ENCODE measurements around the gene TMEM132D. TPM values are rescaled to one million over a fixed set of nuclear protein-coding genes. Genes with fewer than 3 reads are reported as not detected.

Gene TMEM132D
- polyA plus RNA-seq, 4 donors: 0.90 to 2.1 (median 1.4) TPM

DNA sequence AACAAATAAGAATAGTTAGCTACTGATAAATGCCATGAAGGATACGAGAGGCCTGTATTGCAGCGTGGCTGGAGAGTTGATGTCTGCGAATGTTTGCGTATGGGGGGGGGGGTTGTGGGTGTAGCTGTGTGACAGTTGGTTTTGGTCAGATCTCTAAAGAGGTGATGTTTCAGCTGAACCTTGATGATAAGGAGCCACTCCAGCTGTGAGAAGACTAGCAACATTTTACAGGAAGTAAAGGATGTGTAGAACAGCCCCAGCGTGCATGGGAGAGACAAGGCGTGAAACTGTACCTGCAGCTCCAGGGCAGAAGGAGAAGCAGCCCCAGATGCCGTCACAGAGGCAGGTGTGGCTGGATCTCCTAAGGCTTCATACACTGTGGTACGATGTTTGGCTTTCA is 416.9 kb downstream of the TMEM132D start:
- DNase-seq (ENCODE audit: low read depth in 4 of 4, low spot score in 3 of 4): no peak

DNA sequence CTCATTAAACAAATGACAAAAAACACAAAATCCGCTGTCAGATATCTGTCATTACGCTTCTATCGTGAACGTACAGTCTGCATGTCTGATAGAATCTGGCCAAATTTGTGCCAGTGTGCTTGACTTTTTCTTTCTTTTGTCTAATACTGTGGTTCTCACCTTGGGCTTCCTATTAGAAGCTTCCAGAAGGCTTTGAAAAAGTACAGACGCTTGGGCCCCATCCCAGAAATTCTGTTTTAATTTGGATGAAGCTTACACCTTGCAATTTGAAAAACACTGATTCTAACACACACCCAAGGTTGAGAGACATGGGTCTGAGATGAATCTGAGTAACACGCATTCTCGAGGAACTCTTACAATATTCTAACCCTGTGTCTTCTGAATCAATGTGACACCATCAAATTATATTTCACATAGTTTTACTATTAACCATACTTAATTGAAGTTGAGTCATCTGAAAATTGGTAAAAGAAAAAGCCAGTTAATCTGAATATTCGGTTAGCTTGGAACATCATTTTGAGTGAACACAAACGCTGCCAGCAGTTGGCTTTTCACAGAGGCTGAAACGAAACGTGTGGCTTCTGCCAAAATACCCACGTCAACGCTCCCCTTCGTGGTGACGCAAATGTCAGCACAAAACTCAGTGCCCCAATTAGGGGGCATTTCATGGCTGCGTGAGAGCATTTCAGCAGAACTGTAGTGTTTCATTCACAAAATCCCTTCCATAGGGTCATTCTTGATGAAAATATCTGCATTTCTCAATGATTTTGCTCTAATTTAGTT is 420.5 kb downstream of the TMEM132D start:
- DNase-seq (ENCODE audit: low read depth in 4 of 4, low spot score in 3 of 4): no peak

DNA sequence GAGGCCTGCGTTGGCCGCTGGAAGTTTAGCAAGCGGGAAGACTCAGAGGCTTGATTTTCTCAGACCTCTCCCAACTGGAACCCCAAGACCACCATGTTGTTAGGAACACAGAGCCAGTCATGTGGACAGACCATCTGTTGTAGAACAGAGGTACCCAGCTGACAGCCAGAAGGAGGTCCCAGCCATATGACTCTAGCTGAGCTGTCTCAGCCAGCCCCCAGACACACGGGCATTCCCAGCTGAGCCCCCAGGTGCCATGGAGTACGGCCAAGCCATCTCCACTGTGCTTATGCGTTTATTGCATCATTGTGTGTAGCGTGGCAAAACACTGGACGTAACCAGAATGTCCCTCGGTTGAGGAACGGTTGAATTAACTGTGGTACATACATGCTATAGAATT is 421.9 kb downstream of the TMEM132D start:
- DNase-seq (ENCODE audit: low read depth in 4 of 4, low spot score in 3 of 4): no peak

DNA sequence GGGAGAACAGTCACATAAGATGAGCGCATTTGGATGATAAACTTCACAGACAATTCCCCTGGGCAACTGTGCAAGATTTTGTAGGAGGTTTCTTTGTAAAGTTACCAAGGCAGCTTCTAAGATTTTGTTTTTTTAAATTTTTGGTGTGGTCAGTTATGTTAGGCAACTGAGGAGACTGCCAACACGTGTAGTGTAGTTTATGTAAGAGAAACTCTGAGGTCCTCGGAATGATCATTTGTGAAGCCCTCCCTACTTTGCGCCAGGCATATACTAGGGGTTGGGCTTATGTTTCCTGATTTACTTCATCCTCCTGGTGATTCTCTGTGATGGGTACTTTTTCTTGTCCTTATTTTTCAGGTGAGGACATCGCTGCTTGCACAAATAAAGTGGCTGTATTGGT is 433.6 kb downstream of the TMEM132D start:
- no peak for DNase-seq (ENCODE audit: low read depth in 4 of 4, low spot score in 3 of 4)

DNA sequence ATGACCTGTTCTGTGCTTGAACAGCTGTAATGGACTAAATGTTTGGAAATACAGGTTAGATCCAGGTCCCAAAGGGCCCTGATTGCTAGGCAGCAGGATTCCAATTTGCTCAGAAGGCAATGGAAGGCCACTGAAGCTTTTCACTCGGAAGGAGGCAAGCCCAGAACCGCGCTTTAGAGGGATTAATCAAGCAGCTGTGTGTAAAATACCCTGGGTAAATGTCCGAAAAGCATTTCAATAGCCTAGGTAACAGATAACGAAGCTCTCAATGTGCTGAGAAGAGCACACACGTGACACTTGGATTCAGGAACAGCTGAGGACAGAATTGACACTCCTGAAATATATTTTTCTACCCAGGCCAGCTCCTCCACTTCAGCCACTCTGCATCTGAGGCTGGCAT is 436.1 kb downstream of the TMEM132D start:
- DNase-seq (ENCODE audit: low read depth in 4 of 4, low spot score in 3 of 4): no peak

DNA sequence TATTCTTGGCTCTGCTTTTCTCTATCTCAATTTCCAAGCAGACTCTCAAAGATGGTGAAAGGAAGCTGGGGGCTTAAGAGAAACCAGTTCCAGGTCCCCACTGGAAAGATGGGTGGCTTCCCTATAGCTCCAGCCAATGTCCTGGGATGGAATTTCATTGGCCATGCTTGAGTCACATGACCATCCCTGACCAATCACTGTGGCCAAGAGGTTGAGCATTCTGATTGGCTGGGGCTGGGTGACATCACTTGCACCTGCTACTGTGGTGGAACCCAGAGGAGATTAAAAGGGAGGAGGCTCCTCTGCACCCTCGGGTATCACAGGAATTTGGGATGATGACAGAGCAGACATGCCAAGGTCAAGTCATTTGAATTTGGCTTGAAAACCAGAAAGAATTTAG is 436.5 kb downstream of the TMEM132D start:
- DNase-seq (ENCODE audit: low read depth in 4 of 4, low spot score in 3 of 4): no peak

DNA sequence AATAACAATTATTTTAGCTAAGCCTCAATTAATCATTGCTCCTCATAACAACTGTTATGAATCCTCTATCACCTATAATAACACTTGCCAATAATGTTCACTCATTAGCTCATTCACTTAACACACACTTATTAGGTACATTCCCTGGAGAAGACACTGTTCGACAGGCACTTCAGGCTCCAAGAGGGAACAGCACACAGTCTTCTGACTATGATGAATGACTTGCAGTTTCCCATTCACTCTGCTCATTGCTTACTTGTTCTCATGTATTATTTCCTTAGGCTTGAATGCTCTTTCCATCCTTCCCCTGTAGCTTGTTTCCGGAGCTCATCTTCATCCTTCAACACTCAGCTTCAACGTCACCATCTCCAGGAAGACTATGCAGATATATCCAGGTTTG is 437.3 kb downstream of the TMEM132D start:
- no peak for DNase-seq (ENCODE audit: low read depth in 4 of 4, low spot score in 3 of 4)

DNA sequence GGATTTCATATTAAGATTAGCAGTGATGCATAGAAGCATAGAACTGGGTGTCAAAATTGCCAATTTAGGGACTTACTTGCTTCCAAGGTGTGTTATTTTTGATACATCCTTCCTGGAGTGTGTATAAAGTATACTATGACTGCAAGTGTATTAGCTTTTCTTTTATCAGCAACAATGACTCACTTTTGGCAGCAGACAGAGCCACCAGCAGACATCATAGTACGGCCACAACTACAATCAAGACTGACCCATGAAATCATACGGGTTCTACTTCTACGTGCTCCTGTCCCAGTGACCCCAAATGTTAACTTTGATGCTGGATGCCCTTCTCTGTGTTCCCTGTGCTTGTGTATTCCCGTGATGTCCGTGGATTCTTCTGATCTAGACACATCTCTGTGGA is 443.9 kb downstream of the TMEM132D start:
- no peak for DNase-seq (ENCODE audit: low read depth in 4 of 4, low spot score in 3 of 4)

DNA sequence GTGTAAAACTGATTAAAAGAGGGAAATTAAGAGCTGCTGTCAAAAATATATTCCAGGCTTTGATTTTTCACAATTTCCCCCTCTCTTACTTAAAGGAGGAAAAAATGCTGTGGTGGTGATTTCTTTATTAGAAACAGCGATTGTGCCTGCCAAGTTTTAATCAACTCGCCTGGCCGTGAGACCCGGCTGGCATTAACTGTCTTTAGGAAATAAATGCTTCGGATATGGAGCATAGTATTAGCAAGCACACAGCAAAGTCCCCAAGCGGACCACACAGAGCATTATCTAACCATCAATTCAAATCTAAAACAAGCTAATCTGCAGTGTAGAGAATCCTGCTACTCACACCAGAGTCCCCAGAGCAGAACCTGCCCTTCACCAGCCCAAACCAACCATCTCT is 457.1 kb downstream of the TMEM132D start:
- DNase-seq (ENCODE audit: low read depth in 4 of 4, low spot score in 3 of 4): no peak

DNA sequence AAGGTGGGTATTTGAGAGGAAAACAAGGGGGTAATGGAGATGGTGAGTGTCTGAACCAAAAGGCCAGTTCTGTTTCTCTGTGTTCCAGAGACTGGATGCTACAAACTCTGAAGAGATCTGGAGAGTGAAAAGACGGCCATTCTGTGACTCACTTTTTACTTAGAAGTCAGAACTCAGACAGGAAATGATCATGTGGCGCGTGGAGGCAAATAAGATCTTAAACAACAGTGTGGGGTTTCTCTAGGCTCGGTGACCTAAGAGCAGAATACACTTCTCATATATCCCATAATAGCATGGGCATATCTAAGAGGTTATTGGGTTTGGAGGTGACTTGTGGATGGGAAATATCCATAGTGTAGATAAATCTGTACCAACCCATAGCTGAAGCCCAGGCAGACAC is 463.5 kb downstream of the TMEM132D start:
- DNase-seq (ENCODE audit: low read depth in 4 of 4, low spot score in 3 of 4): no peak

DNA sequence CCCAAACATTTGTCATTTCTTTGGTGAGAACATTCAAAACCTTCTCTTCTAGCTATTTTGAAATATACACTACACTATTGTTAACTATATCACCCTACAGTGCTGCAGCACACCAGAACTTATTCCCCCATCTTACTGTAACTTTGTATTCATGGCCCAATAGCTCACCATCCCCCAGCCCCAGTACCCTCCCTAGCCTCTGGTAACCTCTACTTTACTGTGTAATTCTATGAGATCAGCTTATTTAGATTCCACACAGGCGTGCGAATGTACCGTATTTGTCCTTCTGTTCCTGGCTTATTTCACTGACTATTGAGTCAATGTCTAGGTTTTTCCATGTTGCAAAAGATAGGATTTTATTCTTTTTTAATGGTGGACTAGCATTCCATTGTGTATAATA is 469.0 kb downstream of the TMEM132D start:
- DNase-seq (ENCODE audit: low read depth in 4 of 4, low spot score in 3 of 4): no peak

DNA sequence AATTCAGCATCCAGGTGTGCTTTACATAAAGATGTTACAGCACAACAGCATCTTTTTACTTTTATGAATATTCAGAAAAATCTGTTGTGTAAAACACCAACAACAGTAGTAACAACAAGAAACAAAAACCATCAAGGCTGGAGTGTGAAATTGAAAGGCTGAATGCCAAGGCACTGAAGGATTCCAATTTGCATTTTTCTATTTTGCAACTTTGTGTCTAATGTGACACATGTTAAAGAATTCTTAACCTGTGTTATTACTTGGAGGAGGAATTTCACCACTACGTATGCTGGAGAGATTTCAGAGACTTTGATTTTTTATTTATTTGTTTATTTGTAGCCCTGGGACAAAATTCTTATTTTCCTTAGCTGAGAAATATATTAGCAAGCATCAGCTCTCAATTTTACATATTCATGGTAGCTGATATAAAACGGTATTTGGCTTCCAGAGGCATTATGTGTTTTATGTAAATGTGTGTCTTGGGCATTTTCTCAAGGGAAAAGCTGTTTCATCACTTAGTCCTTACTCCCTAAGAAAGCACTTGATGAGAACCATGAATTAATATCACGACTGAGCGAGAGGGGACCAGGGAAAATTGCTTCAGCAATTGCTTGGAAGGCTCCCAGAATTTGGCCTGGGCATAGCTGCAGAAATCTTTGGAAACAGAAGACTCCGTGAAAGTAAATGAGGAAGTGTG is 475.4 kb downstream of the TMEM132D start:
- no peak for DNase-seq (ENCODE audit: low read depth in 4 of 4, low spot score in 3 of 4)

DNA sequence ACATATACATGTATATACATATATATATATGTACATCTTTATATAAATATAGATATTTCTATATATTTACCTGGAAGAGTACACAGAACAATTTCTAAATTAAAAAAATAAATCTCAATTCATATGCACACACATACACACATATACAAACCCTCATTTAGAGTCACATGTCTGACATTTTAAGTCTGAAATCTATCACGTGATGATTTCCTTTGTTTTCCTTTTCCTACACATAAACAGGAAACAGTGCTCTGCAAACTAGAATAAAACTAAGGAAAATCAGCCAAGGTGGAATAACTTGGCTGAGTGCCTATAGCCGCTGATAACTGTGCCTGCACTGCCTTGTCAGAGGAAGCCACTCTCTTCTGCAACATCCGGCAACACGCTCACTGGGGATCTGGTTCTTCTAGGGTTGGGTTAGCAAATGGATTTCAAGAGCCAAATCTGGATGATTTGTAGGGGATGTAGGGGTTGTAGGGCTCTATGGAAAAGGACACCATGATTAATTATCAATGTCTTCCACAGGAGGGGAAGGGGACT is 480.7 kb downstream of the TMEM132D start:
- no peak for DNase-seq (ENCODE audit: low read depth in 4 of 4, low spot score in 3 of 4)

DNA sequence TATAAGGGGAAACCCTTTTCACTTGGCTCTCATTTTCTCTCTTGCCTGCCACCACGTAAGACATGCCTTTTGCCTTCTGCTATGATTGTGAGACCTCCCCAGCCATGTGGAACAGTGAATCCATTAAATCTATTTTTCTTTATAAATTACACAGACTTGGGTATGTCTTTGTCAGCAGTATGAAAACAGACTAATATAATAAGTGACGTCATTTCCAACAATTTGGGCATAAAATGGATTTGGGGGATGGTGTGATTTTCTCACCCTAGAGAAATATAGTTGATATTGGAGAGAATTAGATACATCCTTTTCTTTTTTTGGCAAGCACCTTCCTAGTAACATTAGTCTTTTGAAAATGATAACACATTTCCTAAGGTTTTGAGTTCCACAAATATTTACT is 490.5 kb downstream of the TMEM132D start:
- no peak for DNase-seq (ENCODE audit: low read depth in 4 of 4, low spot score in 3 of 4)

DNA sequence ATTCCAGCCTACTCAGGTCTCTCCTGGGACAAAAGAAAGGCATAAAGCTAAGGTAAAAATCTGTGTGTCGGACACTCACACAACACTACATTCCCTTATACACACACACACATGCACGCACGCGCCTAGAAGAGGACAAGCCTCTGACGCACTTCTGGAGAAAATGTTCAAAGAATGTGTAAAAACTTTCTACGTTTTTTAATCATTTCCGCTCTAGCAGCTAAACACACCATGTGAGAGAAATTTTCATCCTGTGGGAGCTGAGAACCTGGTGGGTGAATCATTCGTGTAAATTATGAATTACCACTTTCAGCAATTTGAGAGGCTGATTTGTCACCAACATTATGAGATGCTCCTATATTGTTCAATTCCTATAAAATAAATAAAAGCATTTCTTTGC is 494.5 kb downstream of the TMEM132D start:
- no peak for DNase-seq (ENCODE audit: low read depth in 4 of 4, low spot score in 3 of 4)

DNA sequence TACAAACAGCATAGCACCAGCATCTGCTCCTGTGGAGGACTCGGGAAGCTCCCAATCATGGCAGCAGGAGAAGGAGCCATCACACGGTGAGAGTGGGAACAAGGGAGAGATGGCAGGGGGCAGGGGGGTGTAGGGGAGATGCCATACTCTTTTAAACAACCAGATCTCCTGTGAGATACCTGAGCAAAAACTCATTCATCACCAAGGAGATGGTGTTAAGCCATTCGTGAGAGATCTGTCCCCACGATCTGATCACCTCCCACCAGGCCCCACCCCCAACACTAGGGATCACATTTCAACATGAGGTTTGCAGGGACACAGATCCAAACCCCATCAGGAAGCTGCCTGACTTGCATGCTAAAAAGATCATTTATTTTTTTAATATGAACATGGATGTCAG is 499.3 kb downstream of the TMEM132D start:
- DNase-seq (ENCODE audit: low read depth in 4 of 4, low spot score in 3 of 4): no peak

DNA sequence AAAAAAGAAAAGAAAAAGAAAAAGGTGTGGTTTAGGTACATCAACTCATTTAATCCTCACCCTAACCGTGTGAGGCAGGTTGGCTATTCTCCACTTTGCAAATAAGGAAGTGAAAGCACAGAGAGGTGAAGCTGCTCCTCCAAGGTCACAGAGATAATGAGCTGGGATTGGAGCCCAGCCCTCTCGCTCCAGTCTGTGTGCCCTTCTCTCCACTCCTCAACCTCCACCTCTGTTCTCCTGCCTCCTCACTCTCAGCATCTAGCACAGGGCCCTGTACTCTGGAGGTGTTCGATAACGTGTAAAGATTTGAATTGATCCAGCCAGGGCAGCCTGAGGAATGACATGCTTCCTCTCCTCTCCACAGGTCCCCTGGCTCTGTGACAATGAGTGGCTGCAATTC is 502.3 kb downstream of the TMEM132D start:
- no peak for DNase-seq (ENCODE audit: low read depth in 4 of 4, low spot score in 3 of 4)

DNA sequence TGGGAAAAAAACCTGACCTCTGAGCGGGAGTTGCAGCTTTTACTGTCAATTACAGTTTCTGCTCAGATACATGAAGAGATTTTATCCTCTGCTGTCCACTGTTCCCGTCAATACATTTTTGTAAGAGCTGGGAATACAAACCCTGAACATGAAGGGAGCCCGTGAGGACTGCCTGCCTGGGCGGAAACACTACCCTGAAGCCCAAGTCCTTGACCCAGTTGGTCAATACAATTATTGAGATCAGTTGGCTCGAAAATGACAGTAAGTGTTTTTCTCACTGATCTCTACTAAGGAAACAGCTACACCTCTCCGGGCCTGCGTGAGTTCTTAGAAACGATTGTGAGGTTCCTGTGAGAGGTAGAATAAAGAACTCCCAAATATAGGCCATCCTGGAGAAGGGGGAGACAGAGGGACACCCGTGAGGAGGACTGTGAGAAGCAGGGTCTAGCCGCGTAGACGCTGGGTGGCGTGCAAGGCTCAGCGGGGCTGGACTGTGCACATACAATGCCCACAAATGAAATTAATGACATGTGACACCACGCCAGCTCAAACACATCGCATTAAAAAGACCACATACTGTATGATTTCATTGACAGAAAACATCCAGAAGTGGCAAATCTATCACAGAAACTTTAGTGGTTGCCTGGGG is 509.5 kb downstream of the TMEM132D start:
- DNase-seq (ENCODE audit: low read depth in 4 of 4, low spot score in 3 of 4): no peak

DNA sequence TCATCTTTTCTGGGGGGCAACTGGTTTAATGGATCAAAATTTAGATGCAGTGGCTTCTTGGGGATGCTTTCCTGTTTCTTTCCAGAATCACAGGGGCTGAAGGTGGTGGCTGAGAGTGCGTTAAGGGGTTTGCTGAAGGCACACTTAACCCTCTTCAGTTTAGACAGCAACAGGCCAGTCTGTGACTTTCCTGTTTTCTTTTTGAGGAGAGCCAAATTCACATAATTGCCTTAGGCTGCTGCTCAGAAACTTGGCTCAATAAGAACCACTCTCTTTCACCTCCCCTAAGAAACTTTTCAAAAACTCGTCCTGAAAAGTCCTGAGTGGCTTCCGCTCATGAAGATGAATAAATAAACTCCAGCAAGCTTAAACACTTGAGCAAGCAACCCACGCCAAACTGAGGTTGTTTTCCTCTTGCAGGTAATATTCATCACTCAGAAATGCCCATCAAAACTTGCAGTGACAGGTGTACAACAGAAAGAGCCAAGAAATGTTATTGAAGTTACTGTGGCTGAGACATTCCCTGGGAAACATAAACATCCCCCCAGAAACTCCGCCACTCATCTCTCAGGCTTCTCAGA is 510.4 kb downstream of the TMEM132D start:
- DNase-seq (ENCODE audit: low read depth in 4 of 4, low spot score in 3 of 4): no peak

DNA sequence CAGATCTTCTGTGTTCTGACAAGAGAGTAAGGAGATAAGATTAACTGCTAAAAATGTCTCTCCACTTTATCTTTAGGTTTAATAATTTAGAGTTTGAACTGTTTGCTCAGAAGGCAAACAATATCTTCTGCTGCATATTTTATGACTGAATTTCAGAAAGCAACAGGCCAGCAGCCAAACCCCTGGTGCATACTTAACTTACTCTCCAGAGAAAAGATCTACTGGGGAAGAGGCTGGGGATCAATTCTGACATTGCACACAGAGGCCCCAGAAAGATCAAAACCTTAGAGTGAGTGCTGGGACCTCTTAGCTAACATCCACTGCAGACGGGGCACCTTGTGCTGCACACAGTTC is 518.2 kb downstream of the TMEM132D start:
- no peak for DNase-seq (ENCODE audit: low read depth in 4 of 4, low spot score in 3 of 4)

DNA sequence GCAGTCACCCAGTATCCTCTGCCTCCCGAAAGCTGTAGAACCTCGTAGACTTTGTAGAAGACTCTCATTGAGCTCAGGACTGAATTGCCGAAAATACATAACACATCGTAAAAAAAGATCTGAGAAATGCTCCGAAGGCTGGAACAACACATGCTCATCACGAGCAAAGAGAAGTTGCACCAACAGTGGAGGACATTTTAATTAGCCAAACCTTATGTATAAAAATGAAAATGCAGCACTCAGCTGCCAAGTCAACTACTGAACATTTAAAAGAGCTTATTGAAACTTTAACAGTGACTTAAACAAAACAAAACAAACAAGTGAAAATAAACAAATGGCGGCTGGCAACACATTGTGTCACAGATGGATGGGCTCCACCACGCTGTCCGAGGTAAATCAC is 519.9 kb downstream of the TMEM132D start:
- no peak for DNase-seq (ENCODE audit: low read depth in 4 of 4, low spot score in 3 of 4)
